Measurements from ENCODE around the gene MBP.

DNA sequence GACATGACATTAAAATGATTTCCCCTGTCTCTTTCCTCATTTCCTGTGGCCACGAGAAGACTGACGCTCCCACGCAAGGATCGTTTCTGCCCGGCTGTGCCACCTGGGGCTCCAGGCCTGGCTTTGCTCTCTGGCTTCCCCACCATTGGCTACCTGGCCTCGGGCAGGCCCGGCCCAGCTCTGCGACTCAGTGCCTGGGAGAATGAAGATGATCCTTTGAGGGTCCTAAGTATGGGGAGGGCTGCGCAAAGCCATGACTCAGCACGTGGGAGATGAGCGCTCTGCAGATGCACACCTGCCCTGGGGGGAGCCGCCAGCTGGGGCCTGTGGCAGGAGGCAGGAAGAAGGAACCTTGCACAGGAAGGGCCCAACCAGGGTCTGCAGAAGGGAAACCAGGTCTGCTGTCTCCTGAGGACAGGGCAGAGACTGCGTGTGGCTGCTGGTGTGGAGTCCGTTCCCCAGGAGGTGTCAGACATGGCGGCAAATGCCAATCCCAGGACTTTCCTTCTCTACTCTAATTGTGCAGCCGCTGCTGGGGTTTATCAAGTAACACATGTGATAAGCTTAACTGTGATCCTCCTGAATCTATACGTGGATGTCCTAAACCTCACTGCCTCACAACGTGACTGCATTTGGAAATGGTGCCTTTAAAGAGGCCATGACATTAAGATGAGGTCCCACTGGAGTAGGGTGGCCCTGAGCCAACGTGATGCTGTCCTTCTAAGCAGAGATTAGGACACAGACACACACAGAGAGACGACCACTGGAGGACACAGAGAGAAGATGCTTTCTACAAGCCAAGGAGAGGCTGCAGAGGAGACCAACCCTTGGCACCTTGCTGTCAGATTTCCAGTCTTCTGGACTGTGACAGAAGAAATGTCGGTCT lies 32.9 kb downstream of the MBP start:
- TF ChIP-seq, protein P1, sequence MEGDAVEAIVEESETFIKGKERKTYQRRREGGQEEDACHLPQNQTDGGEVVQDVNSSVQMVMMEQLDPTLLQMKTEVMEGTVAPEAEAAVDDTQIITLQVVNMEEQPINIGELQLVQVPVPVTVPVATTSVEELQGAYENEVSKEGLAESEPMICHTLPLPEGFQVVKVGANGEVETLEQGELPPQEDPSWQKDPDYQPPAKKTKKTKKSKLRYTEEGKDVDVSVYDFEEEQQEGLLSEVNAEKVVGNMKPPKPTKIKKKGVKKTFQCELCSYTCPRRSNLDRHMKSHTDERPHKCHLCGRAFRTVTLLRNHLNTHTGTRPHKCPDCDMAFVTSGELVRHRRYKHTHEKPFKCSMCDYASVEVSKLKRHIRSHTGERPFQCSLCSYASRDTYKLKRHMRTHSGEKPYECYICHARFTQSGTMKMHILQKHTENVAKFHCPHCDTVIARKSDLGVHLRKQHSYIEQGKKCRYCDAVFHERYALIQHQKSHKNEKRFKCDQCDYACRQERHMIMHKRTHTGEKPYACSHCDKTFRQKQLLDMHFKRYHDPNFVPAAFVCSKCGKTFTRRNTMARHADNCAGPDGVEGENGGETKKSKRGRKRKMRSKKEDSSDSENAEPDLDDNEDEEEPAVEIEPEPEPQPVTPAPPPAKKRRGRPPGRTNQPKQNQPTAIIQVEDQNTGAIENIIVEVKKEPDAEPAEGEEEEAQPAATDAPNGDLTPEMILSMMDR (IDR thresholded peaks at IDR 0.05 in 4 of 5, conservative IDR thresholded peaks at IDR 0.05 in 1 of 5), result no peak
- TF ChIP-seq POLR2A (IDR thresholded peaks at IDR 0.05), result no peak

All from gastrocnemius medialis (tissue), 4 donors.